Measurements from ENCODE around the gene GPR137B. TPM values are rescaled to one million over a fixed set of nuclear protein-coding genes. Genes with fewer than 3 reads are reported as not detected.
A peak's percentile ranks its signal among the peaks of the same experiment; 100 is the strongest.

GPR137B gene
- total RNA-seq, 6 experiments from 2014 or later, result 4.3 to 22.2 (median 7.6) TPM

DNA sequence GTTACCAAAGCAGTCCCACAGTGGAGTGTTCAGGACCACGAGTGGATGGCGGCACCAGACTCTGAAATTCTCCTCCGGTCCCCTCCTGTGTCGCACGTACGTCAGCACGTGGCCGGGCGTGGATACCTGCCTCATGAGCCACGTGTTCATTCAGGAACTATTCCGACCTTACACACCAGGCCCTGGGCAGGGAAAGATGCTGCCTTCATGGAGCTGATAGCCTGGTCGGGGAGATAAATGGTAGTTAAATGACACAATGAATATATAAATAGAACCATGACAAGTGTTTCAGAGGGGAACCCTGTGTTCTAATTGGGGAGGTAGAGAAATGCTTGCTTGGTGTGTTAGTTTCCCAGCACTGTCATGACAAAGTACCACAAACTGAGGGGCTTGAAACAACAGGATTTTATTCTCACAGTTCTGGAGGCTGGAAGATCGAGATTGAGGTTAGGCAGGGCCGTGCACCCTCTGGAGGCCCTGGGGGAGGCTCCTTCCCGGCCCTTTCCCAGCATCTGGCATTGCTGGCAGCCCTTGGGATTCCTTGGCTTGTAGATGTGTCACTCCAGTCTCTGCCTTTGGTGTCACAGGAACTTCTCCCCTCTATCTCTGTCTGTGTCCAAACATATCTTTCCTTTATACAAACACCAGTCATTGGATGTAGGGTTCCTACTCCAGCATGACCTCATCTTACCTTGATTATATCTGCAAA lies 28.9 kb upstream of the GPR137B start:
- 80% methylated on average over 12 of the region's 15 CpGs for WGBS (ENCODE audit: insufficient coverage, low coverage, low lambda C conversion rate, missing lambda C conversion rate)
- Histone ChIP-seq H3K27me3 (no peaks in the 10 kb centered on the region), H3K9me3 (no peaks in the 10 kb centered on the region), H3K4me3 (no peak overlapping the region), H3K27ac (no peak overlapping the region), H3K4me1 (no peaks in the 10 kb centered on the region), H3K36me3 (no peaks in the 10 kb centered on the region)
- ATAC-seq (no peak), DNase-seq (peak in 1 of 3 donors; percentile 39)
- intact Hi-C loops (cut with DNase I), result loop anchor here in 1 of 2 donors (10.0 kb wide), 1 partner anchor 371 kb away; no protein-coding TSS in a partner anchor
- TF ChIP-seq, protein P1, sequence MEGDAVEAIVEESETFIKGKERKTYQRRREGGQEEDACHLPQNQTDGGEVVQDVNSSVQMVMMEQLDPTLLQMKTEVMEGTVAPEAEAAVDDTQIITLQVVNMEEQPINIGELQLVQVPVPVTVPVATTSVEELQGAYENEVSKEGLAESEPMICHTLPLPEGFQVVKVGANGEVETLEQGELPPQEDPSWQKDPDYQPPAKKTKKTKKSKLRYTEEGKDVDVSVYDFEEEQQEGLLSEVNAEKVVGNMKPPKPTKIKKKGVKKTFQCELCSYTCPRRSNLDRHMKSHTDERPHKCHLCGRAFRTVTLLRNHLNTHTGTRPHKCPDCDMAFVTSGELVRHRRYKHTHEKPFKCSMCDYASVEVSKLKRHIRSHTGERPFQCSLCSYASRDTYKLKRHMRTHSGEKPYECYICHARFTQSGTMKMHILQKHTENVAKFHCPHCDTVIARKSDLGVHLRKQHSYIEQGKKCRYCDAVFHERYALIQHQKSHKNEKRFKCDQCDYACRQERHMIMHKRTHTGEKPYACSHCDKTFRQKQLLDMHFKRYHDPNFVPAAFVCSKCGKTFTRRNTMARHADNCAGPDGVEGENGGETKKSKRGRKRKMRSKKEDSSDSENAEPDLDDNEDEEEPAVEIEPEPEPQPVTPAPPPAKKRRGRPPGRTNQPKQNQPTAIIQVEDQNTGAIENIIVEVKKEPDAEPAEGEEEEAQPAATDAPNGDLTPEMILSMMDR (IDR thresholded peaks at IDR 0.05), result no peak
- no peak for TF ChIP-seq POLR2A (IDR thresholded peaks at IDR 0.05)

DNA sequence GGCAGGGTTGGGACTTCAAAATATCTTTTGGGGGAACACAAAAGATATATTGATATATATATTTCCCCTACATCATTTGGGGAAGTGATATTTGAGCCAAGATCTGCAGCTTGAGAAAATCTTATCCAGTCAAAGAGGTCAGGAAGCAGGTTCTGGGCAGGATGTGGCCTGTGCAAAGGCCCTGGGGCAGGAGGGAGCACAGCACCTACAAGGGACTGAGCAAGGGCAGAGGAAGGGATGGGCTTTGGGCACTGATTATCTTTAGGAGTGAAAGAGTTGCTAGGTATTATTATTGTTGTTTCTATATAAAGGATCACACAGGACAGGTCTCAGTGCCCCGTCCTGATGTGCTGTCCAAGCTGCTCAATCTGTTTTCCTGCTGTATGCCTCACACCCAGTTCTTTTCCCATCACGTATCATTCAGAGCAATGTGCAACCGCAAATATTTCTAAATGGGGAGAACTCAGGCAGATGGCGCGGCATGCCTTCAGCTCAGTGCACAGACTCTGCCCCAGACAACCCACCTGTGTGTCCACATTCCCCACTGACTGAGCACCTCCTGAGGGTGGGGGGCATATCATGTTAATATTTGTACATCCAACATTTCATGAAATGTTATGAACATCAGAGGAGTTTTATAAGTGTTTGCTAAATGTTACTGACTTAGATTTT lies 28.1 kb upstream of the GPR137B start:
- intact Hi-C loops (cut with DNase I), result loop anchor here in 1 of 2 donors (10.0 kb wide), 1 partner anchor 371 kb away; no protein-coding TSS in a partner anchor
- no peak for ATAC-seq
- WGBS (ENCODE audit: insufficient coverage, low coverage, low lambda C conversion rate, missing lambda C conversion rate), result 95% methylated on average over 4 of the region's 5 CpGs
- TF ChIP-seq, protein P1 (IDR thresholded peaks at IDR 0.05), result no peak
- no peak for TF ChIP-seq POLR2A (IDR thresholded peaks at IDR 0.05)
- Histone ChIP-seq H3K36me3 (no peaks in the 10 kb centered on the region), H3K27ac (no peak overlapping the region), H3K4me3 (no peak overlapping the region), H3K4me1 (no peaks in the 10 kb centered on the region), H3K27me3 (no peaks in the 10 kb centered on the region), H3K9me3 (no peaks in the 10 kb centered on the region)
- DNase-seq, result peak in 1 of 3 donors; percentile 11

DNA sequence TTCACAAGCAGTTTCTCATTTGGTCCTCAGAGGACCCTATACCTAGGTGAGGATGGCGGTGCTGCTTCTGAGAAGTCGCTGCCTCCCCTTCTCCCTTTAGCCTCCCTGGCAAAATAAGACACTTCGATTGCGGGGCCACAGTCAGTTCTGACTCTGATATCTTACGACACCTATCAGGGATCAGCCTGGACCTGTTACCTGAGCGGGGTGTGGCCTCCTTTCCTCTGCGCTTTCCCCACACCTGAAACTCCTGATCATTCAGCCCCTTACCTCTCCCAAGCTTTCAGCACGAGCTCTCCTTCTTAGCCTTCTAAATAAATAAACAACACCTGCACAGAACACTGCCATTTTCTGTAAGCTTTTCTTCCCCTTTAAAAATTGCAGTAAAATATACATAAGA lies 24.6 kb upstream of the GPR137B start:
- TF ChIP-seq POLR2A (IDR thresholded peaks at IDR 0.05), result no peak
- TF ChIP-seq, protein P1 (IDR thresholded peaks at IDR 0.05), result no peak
- H3K36me3 ChIP-seq, result no peaks in the 10 kb centered on the region
- WGBS (ENCODE audit: insufficient coverage, low coverage, low lambda C conversion rate, missing lambda C conversion rate), result 70% methylated on average over 6 of the region's 8 CpGs
- peak in 1 of 3 donors; percentile 18 for DNase-seq
- no peaks in the 10 kb centered on the region for H3K9me3 ChIP-seq
- intact Hi-C loops (cut with DNase I), result loop anchor here in 1 of 2 donors (10.0 kb wide), 1 partner anchor 367 kb away; no protein-coding TSS in a partner anchor
- no peak overlapping the region for H3K27ac ChIP-seq
- no peaks in the 10 kb centered on the region for H3K27me3 ChIP-seq
- no peak for ATAC-seq
- H3K4me1 ChIP-seq, result no peaks in the 10 kb centered on the region
- no peak overlapping the region for H3K4me3 ChIP-seq

DNA sequence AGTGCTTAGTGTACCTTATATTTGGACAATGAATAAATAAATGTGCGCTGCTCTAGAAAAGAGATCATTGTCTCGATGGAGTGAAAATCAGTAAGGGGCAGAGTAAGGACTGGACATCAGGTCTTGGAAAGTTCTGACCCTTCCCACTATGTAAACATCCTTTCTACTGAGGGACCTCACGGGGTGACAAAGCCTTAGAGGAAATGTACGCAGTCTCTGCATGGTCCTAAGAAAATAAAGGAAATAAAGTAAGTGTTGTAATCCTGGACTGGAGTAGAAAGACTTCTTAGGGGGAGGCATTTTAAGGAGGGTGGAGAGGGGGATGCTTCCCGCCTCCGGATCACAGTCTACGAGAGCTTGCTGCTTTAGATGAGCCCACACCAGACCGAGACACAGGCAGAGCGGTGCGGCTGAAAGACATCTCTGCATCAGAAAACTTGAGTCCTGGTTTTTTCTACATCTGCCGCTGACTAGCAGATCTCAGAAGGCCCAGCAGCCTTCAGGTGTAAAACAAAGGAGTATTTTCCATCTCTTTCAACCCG lies 22.3 kb upstream of the GPR137B start:
- Histone ChIP-seq H3K4me1 (no peaks in the 10 kb centered on the region), H3K36me3 (no peaks in the 10 kb centered on the region), H3K4me3 (no peak overlapping the region), H3K9me3 (no peaks in the 10 kb centered on the region), H3K27ac (no peak overlapping the region), H3K27me3 (no peaks in the 10 kb centered on the region)
- ATAC-seq, result peak in 3 of 4 donors; percentile 55 to 56 (median 56)
- peak in 1 of 3 donors; percentile 11 for DNase-seq
- WGBS (ENCODE audit: insufficient coverage, low coverage, low lambda C conversion rate, missing lambda C conversion rate), result 58% methylated on average over 10 of the region's 12 CpGs
- intact Hi-C loops (cut with DNase I), result loop anchor here in 1 of 2 donors (10.0 kb wide), 1 partner anchor 365 kb away; no protein-coding TSS in a partner anchor
- no peak for TF ChIP-seq POLR2A (IDR thresholded peaks at IDR 0.05)
- TF ChIP-seq, protein P1 (IDR thresholded peaks at IDR 0.05), result no peak

Measured in right lobe of liver (tissue), 6 donors.